ENCODE results near the gene XAB2. TPM values are rescaled to one million over a fixed set of nuclear protein-coding genes. Genes with fewer than 3 reads are reported as not detected.

The XAB2 gene
- total RNA-seq, 1 donor from 2014 or later: 28.1 TPM

DNA sequence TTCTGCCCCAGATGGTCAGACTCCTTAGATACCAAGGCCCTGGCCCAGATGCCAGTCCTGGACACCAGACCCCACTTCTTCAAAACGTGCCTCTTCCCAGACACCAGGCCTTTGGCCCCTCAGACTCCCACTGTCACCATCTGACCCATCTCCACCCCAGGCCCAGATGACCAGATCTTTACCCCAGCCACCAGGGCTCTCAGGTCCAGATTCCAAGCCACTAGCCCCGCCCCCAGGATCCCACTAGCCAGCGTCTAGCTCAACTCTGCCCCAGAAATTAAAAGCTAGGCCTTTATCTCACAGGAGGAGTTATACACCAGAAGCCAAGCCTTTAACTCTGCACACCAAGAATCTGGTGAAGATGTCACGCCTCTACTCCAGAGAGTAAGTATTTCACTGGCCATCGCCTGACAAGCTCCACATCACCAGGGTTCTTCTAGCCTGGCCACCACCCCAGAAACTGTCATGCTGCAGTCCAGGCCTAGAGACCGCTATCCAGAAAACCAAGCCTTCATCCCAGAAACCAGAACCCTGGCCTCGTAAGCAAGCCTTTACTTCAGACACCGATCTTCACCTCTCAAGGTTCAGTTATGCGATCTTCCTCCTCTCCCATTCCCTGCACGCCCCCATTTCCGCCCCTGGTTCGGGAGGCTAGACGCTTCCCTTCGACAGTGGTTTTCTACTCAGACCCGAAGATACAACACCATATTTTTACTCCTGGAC is 595 bp downstream of the XAB2 start:
- Histone ChIP-seq H3K4me3 (ENCODE audit: insufficient read depth, low read depth, low read length) (peak overlapping the region; percentile 98), H3K9ac (ENCODE audit: low read length) (peak overlapping the region; percentile 98), H4K20me1 (ENCODE audit: insufficient read depth, low read length) (peaks cover 17% of the 10 kb centered on the region), H3K27ac (ENCODE audit: low read depth, low read length) (peak overlapping the region; percentile 82), H3K27me3 (ENCODE audit: insufficient read depth, low read length) (no peaks in the 10 kb centered on the region), H3K9me3 (ENCODE audit: insufficient read depth, low read depth, low read length) (no peaks in the 10 kb centered on the region), H3K79me2 (ENCODE audit: insufficient read depth, low read length) (peaks cover 67% of the 10 kb centered on the region), H2AFZ (ENCODE audit: low read depth, low read length) (peak overlapping the region; percentile 77), H3K36me3 (ENCODE audit: insufficient read depth, low read length) (no peaks in the 10 kb centered on the region), H3K4me2 (ENCODE audit: low read length) (peak overlapping the region; percentile 95), H3K4me1 (ENCODE audit: insufficient read depth, low read length) (peaks cover 13% of the 10 kb centered on the region)
- no peak for TF ChIP-seq CTCF (IDR thresholded peaks at IDR 0.05; ENCODE audit: insufficient read depth, low read depth, low read length)
- TF ChIP-seq EZH2 (IDR thresholded peaks at IDR 0.05; ENCODE audit: insufficient read depth, low read length): no peak
- FAIRE-seq (no peak), DNase-seq (ENCODE audit: low read depth) (no peak)
- Mint-ChIP-seq H3K36me3 (ENCODE audit: low read depth, unreplicated experiment) (peaks cover 5% of the 10 kb centered on the region), H3K4me1 (ENCODE audit: low read depth, unreplicated experiment) (peaks cover 14% of the 10 kb centered on the region), H3K27me3 (ENCODE audit: low read depth, unreplicated experiment) (no peaks in the 10 kb centered on the region), H3K27ac (ENCODE audit: unreplicated experiment) (peak overlapping the region; percentile 100), H3K9me3 (ENCODE audit: unreplicated experiment) (peaks cover 1% of the 10 kb centered on the region), H3K4me3 (ENCODE audit: unreplicated experiment) (peak overlapping the region; percentile 100)

DNA sequence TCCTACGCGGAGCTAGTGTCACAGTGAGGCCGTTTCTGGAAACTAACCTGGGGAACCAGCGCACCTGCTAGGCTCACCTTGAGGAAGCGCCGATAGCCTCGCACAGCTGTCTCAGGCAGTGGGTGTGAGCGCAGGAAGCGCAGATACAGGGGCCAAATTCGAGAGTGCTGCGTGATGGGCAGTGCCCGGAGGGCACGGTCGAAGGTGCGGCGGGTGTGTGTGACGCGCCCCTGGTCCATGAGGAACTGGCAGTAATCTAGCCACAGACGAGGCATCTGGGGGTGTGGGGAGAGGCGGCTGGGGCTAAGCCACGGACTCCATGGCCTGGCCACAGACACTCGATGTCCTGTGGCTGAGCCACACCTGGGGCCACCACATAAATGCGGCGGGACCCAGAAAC is 2.2 kb downstream of the XAB2 start:
- Histone ChIP-seq H3K4me2 (ENCODE audit: low read length) (no peak overlapping the region), H4K20me1 (ENCODE audit: insufficient read depth, low read length) (peaks cover 17% of the 10 kb centered on the region), H3K27ac (ENCODE audit: low read depth, low read length) (no peak overlapping the region), H3K4me1 (ENCODE audit: insufficient read depth, low read length) (peaks cover 13% of the 10 kb centered on the region), H3K4me3 (ENCODE audit: insufficient read depth, low read depth, low read length) (no peak overlapping the region), H3K9ac (ENCODE audit: low read length) (no peak overlapping the region), H3K79me2 (ENCODE audit: insufficient read depth, low read length) (peaks cover 65% of the 10 kb centered on the region), H3K27me3 (ENCODE audit: insufficient read depth, low read length) (no peaks in the 10 kb centered on the region), H3K36me3 (ENCODE audit: insufficient read depth, low read length) (peaks cover 4% of the 10 kb centered on the region), H2AFZ (ENCODE audit: low read depth, low read length) (no peak overlapping the region), H3K9me3 (ENCODE audit: insufficient read depth, low read depth, low read length) (no peaks in the 10 kb centered on the region)
- Mint-ChIP-seq H3K36me3 (ENCODE audit: low read depth, unreplicated experiment) (peaks cover 10% of the 10 kb centered on the region), H3K4me1 (ENCODE audit: low read depth, unreplicated experiment) (peaks cover 14% of the 10 kb centered on the region), H3K27me3 (ENCODE audit: low read depth, unreplicated experiment) (no peaks in the 10 kb centered on the region), H3K27ac (ENCODE audit: unreplicated experiment) (no peak overlapping the region), H3K4me3 (ENCODE audit: unreplicated experiment) (peak overlapping the region; percentile 34), H3K9me3 (ENCODE audit: unreplicated experiment) (peaks cover 1% of the 10 kb centered on the region)
- DNase-seq (ENCODE audit: low read depth) (no peak), FAIRE-seq (no peak)
- TF ChIP-seq CTCF (IDR thresholded peaks at IDR 0.05; ENCODE audit: insufficient read depth, low read depth, low read length): no peak
- TF ChIP-seq EZH2 (IDR thresholded peaks at IDR 0.05; ENCODE audit: insufficient read depth, low read length): no peak

GRCh38 chr19:7625763-7626372 is 3.5 kb downstream of the XAB2 start:
- no peak for DNase-seq (ENCODE audit: low read depth)
- Histone ChIP-seq H3K4me2 (ENCODE audit: low read length) (no peak overlapping the region), H3K27me3 (ENCODE audit: insufficient read depth, low read length) (no peaks in the 10 kb centered on the region), H3K9ac (ENCODE audit: low read length) (no peak overlapping the region), H3K4me3 (ENCODE audit: insufficient read depth, low read depth, low read length) (no peak overlapping the region), H2AFZ (ENCODE audit: low read depth, low read length) (no peak overlapping the region), H3K79me2 (ENCODE audit: insufficient read depth, low read length) (peaks cover 56% of the 10 kb centered on the region), H3K9me3 (ENCODE audit: insufficient read depth, low read depth, low read length) (no peaks in the 10 kb centered on the region), H3K27ac (ENCODE audit: low read depth, low read length) (no peak overlapping the region), H4K20me1 (ENCODE audit: insufficient read depth, low read length) (peaks cover 17% of the 10 kb centered on the region), H3K4me1 (ENCODE audit: insufficient read depth, low read length) (peaks cover 13% of the 10 kb centered on the region), H3K36me3 (ENCODE audit: insufficient read depth, low read length) (peaks cover 4% of the 10 kb centered on the region)
- no peak for FAIRE-seq
- TF ChIP-seq EZH2 (IDR thresholded peaks at IDR 0.05; ENCODE audit: insufficient read depth, low read length): no peak
- TF ChIP-seq CTCF (IDR thresholded peaks at IDR 0.05; ENCODE audit: insufficient read depth, low read depth, low read length): no peak
- Mint-ChIP-seq H3K36me3 (ENCODE audit: low read depth, unreplicated experiment) (peaks cover 13% of the 10 kb centered on the region), H3K9me3 (ENCODE audit: unreplicated experiment) (peaks cover 1% of the 10 kb centered on the region), H3K27me3 (ENCODE audit: low read depth, unreplicated experiment) (no peaks in the 10 kb centered on the region), H3K4me3 (ENCODE audit: unreplicated experiment) (no peak overlapping the region), H3K27ac (ENCODE audit: unreplicated experiment) (no peak overlapping the region), H3K4me1 (ENCODE audit: low read depth, unreplicated experiment) (peaks cover 12% of the 10 kb centered on the region)
